ENCODE results near the gene BAIAP3.

GRCh38 chr16:1305823-1306222 lies 27.6 kb upstream of the BAIAP3 start:
- no peak for TF ChIP-seq CTCF (IDR thresholded peaks at IDR 0.05; ENCODE audit: borderline replicate concordance, extremely low read depth, low read length, poor library complexity, severe bottlenecking)
- TF ChIP-seq EZH2 (IDR thresholded peaks at IDR 0.05; ENCODE audit: borderline replicate concordance, low read depth, low read length, severe bottlenecking): no peak
